Right lobe of liver (tissue), 4 donors: Measurements from ENCODE around the gene SLC1A2.

Source experiments
- POLR2A ChIP-seq: fragments of 450-650 bp; IDR thresholded peaks from one replicate; pipeline ENCODE4 v1.6.1; 2017; ENCODE audit warnings: antibody characterized with exemption, mild to moderate bottlenecking
- TF ChIP-seq, protein P1 (sequence below), 4 donors: fragments of 200-600 bp in 3 of 4; fragments of 450-650 bp in 1 of 4; IDR thresholded peaks; one replicate each; pipeline versions ENCODE4 v1.5.1 to v1.8.0; 2016 to 2022; ENCODE audit warnings: antibody characterized with exemption in 4 of 4, mild to moderate bottlenecking in 2 of 4
- donor health status: DM: no; HTN: no; CAD: no.
- donor health status: DM: no; HTN: no; CAD: no.
- donor health status: DM: no; HTN: yes; CAD: no.

- TF ChIP-seq, protein P1, sequence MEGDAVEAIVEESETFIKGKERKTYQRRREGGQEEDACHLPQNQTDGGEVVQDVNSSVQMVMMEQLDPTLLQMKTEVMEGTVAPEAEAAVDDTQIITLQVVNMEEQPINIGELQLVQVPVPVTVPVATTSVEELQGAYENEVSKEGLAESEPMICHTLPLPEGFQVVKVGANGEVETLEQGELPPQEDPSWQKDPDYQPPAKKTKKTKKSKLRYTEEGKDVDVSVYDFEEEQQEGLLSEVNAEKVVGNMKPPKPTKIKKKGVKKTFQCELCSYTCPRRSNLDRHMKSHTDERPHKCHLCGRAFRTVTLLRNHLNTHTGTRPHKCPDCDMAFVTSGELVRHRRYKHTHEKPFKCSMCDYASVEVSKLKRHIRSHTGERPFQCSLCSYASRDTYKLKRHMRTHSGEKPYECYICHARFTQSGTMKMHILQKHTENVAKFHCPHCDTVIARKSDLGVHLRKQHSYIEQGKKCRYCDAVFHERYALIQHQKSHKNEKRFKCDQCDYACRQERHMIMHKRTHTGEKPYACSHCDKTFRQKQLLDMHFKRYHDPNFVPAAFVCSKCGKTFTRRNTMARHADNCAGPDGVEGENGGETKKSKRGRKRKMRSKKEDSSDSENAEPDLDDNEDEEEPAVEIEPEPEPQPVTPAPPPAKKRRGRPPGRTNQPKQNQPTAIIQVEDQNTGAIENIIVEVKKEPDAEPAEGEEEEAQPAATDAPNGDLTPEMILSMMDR (IDR thresholded peaks at IDR 0.05), result no peak
- no peak for TF ChIP-seq POLR2A
Measured at GRCh38 chr11:35366798-35367197, 52.6 kb downstream of the SLC1A2 start.
